ENCODE measurements around the gene NHS. TPM values are rescaled to one million over a fixed set of nuclear protein-coding genes. Genes with fewer than 3 reads are reported as not detected.

Gene NHS
- total and polyA plus RNA-seq, 9 donors = 1.2 to 3.0 (median 1.8) TPM

DNA sequence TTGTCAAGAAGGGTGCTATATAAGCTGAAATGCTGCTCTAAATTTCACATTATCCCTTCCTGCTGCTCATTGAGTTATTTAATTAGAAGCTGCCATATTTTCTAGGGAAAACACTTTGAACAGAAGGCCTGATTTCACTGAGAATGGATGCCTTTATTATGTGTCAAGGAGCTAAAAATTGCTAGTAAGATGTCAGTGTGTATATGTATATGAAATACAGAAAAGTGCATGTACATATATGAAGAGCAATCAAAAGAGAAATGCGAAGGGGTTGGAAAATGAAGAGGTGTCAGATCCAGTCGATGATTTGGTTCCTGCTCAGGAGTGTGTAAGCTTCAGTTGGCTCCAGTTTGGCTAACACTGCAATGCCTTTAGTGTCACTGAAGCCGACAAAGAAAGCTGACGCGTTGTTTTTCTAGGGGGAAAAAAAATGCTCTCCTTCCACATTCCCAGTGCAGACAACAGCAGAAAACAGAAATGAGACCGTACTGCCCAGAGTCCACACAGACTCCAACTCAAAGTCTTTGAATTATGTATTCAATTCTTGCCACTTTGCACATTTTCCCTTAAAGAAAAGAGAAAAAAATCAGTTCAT, 154.2 kb downstream of the NHS start:
- WGBS (ENCODE audit: insufficient coverage) = 40% methylated on average over 2 of the region's 6 CpGs
- no peak overlapping the region for H3K4me3 ChIP-seq (ENCODE audit: low read length)
- H3K27me3 ChIP-seq (ENCODE audit: control insufficient read depth, insufficient read depth, low read length) = peaks cover 52% of the 10 kb centered on the region
- no peaks in the 10 kb centered on the region for H3K36me3 ChIP-seq (ENCODE audit: control insufficient read depth, insufficient read depth, low read length)
- H3K4me1 ChIP-seq (ENCODE audit: control insufficient read depth, insufficient read depth, low read length) = no peaks in the 10 kb centered on the region
- DNase-seq = peak; percentile 43
- H3K27ac ChIP-seq (ENCODE audit: low read length) = no peak overlapping the region
- H3K9me3 ChIP-seq (replicated peaks; ENCODE audit: control insufficient read depth, low read depth, low read length) = no peaks in the 10 kb centered on the region

DNA sequence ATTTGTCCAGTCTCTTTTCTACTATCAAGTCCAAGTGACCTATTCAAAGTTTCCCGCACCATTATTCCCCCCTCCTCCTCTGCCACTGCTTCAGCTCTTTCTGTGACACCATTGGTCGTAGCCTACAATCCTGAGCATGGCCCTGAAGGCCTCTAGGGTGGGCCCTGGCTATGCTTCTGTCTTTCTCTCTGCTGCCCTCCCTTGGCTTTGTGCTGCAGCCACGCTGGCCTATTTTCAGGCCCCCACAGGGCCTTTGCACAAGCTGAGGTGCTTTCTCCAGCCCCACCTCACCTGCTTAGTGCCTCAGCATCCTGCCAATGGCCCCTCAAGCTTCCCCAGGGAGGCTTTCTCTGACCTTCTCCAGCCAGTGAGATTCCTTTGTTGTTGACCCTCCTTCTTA, 156.5 kb downstream of the NHS start:
- no peak overlapping the region for H3K27ac ChIP-seq (ENCODE audit: low read length)
- no peak overlapping the region for H3K4me3 ChIP-seq (ENCODE audit: low read length)
- H3K36me3 ChIP-seq (ENCODE audit: control insufficient read depth, insufficient read depth, low read length) = no peaks in the 10 kb centered on the region
- H3K9me3 ChIP-seq (replicated peaks; ENCODE audit: control insufficient read depth, low read depth, low read length) = no peaks in the 10 kb centered on the region
- DNase-seq = no peak
- H3K27me3 ChIP-seq (ENCODE audit: control insufficient read depth, insufficient read depth, low read length) = peaks cover 54% of the 10 kb centered on the region
- WGBS (ENCODE audit: insufficient coverage) = 73% methylated on average over 3 of the region's 3 CpGs
- no peaks in the 10 kb centered on the region for H3K4me1 ChIP-seq (ENCODE audit: control insufficient read depth, insufficient read depth, low read length)

DNA sequence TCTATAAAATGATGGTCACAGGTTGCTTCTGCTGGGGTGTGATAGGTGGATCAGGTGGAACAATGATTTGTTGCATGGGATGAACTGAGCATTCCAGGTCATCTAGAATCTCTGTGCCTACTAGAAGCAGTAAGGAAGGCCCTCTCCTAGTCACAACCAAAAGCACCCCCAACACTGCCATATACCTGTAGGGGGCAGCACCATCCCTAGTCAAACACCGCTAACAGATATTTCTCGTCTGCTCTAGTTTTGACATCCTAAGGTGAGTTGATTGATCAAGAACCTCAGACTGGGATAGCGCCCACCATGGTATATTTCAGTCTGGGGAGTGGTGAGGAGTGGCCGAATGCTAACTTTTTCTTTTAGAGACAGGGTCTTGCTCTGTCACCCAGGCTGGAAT, 160.2 kb downstream of the NHS start:
- 78% methylated on average over 2 of the region's 4 CpGs for WGBS (ENCODE audit: insufficient coverage)
- Histone ChIP-seq H3K9me3 (replicated peaks; ENCODE audit: control insufficient read depth, low read depth, low read length) (peaks cover 4% of the 10 kb centered on the region), H3K4me1 (ENCODE audit: control insufficient read depth, insufficient read depth, low read length) (no peaks in the 10 kb centered on the region), H3K27me3 (ENCODE audit: control insufficient read depth, insufficient read depth, low read length) (peaks cover 61% of the 10 kb centered on the region), H3K36me3 (ENCODE audit: control insufficient read depth, insufficient read depth, low read length) (no peaks in the 10 kb centered on the region), H3K27ac (ENCODE audit: low read length) (no peak overlapping the region), H3K4me3 (ENCODE audit: low read length) (no peak overlapping the region)
- no peak for DNase-seq

DNA sequence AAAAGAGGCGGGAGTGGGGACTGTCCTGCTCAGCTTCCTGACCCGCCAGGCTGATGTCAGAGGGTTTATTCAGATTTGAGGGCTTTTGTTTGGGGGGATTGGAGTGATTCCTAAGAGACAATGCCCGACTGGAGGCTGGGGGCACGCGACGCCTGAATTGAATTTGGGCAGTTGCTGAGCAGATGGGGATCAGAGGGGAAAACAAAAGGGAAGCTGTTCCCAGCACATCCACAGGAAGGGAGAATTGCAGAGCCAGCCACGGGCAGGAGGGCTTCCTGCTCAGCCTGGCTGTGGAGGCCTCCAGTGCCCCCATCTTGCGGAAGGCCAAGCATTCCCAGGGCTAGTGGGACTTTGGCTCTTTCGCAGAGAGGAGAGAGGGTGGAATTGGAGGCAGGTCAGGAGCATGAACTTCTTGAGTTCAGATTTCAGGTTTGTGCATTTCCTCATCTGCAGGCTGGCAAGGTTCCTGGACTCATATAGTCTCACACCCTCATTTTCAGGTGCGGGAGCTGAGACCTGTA, 162.8 kb downstream of the NHS start:
- H3K27ac ChIP-seq (ENCODE audit: low read length) = no peak overlapping the region
- 48% methylated on average over 7 of the region's 10 CpGs for WGBS (ENCODE audit: insufficient coverage)
- no peaks in the 10 kb centered on the region for H3K36me3 ChIP-seq (ENCODE audit: control insufficient read depth, insufficient read depth, low read length)
- peaks cover 4% of the 10 kb centered on the region for H3K9me3 ChIP-seq (replicated peaks; ENCODE audit: control insufficient read depth, low read depth, low read length)
- H3K4me3 ChIP-seq (ENCODE audit: low read length) = no peak overlapping the region
- H3K27me3 ChIP-seq (ENCODE audit: control insufficient read depth, insufficient read depth, low read length) = peaks cover 44% of the 10 kb centered on the region
- DNase-seq = no peak
- no peaks in the 10 kb centered on the region for H3K4me1 ChIP-seq (ENCODE audit: control insufficient read depth, insufficient read depth, low read length)

DNA sequence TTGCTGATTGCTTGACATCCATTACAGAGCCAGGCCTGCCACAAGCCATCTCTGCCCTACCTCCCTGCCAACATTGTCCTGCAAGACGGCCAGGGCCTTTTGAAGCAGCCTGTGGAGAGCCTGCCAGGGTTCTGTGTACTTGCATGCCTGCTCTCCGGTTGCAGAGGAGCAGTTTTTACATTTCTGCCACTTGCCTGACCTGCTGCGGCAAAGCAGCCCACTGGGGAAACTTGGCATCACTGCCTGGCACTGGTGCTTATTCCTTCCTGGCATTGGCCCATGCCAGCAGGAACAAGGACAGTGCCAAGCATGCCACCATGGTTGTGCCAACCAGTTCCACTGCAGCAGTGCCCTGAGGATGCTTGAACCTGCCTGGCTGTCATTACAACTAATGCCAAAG, 167.1 kb downstream of the NHS start:
- WGBS (ENCODE audit: insufficient coverage) = 44% methylated on average over 3 of the region's 3 CpGs
- H3K27me3 ChIP-seq (ENCODE audit: control insufficient read depth, insufficient read depth, low read length) = peaks cover 48% of the 10 kb centered on the region
- no peaks in the 10 kb centered on the region for H3K4me1 ChIP-seq (ENCODE audit: control insufficient read depth, insufficient read depth, low read length)
- no peak overlapping the region for H3K4me3 ChIP-seq (ENCODE audit: low read length)
- H3K27ac ChIP-seq (ENCODE audit: low read length) = no peak overlapping the region
- H3K36me3 ChIP-seq (ENCODE audit: control insufficient read depth, insufficient read depth, low read length) = no peaks in the 10 kb centered on the region
- no peak for DNase-seq
- H3K9me3 ChIP-seq (replicated peaks; ENCODE audit: control insufficient read depth, low read depth, low read length) = peaks cover 4% of the 10 kb centered on the region

DNA sequence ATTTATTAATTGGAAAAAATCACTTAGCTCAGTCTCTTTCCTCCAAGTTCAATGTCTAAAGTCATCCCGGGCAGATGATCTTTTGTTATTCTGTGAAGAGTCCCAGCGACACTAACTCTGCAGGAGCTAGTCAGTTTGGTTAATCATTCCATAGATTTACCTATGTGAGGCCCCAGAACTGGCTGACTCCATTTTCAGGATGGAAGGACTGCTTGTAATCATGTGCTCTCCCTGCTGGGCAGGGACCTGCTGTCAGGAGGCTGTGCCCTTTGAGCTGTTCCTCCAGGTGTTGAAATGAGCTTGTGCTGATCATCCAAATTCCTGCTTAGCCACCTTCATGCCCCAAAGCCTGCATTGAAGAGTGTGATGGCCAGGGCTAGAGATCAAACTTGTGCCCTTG, 169.8 kb downstream of the NHS start:
- 67% methylated on average over 1 of the region's 2 CpGs for WGBS (ENCODE audit: insufficient coverage)
- Histone ChIP-seq H3K9me3 (replicated peaks; ENCODE audit: control insufficient read depth, low read depth, low read length) (peaks cover under 1% of the 10 kb centered on the region), H3K4me1 (ENCODE audit: control insufficient read depth, insufficient read depth, low read length) (peaks cover 6% of the 10 kb centered on the region), H3K36me3 (ENCODE audit: control insufficient read depth, insufficient read depth, low read length) (no peaks in the 10 kb centered on the region), H3K4me3 (ENCODE audit: low read length) (no peak overlapping the region), H3K27me3 (ENCODE audit: control insufficient read depth, insufficient read depth, low read length) (peaks cover 38% of the 10 kb centered on the region), H3K27ac (ENCODE audit: low read length) (no peak overlapping the region)
- no peak for DNase-seq

DNA sequence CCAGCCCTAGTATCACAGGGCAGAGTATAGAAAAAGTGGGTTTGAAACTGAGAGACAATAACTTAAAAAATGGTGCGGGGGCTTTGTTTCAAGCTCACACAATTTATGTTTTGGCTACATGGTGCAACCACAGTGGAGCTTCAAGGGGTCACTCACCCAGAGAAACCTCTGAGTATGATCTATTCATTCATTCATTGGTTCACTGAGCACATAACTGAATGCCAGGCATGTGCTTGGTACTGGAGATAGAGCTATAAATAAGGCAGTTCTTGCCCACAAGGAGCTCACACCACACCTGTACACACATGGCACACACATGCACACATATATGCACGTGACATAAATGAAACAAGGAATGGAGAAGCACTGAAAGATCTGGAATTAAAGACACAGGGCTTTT, 171.4 kb downstream of the NHS start:
- H3K9me3 ChIP-seq (replicated peaks; ENCODE audit: control insufficient read depth, low read depth, low read length) = no peaks in the 10 kb centered on the region
- H3K36me3 ChIP-seq (ENCODE audit: control insufficient read depth, insufficient read depth, low read length) = no peaks in the 10 kb centered on the region
- H3K4me1 ChIP-seq (ENCODE audit: control insufficient read depth, insufficient read depth, low read length) = peaks cover 8% of the 10 kb centered on the region
- H3K27me3 ChIP-seq (ENCODE audit: control insufficient read depth, insufficient read depth, low read length) = peaks cover 45% of the 10 kb centered on the region
- H3K4me3 ChIP-seq (ENCODE audit: low read length) = no peak overlapping the region
- H3K27ac ChIP-seq (ENCODE audit: low read length) = no peak overlapping the region
- 80% methylated on average over 1 of the region's 2 CpGs for WGBS (ENCODE audit: insufficient coverage)
- no peak for DNase-seq

DNA sequence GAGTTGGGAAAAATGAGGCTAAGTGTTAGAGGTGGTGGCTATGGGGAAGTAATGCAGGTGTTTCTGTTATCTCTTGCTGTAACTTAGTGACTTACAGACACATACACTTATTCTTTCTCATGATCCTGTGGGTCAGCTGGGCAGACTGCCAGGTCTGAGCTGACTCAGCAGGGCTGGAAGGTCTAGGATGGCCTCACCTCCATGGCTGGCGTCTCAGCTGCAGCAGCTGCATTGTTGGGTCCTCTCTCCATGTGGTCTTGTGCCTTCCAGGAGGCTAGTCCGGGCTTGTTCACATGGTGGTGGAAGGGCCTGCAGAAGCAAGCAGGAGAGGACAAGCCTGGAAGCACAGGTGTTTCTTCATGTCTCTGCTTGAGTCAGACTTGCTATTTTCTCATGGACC, 172.7 kb downstream of the NHS start:
- Histone ChIP-seq H3K4me3 (ENCODE audit: low read length) (no peak overlapping the region), H3K9me3 (replicated peaks; ENCODE audit: control insufficient read depth, low read depth, low read length) (no peaks in the 10 kb centered on the region), H3K36me3 (ENCODE audit: control insufficient read depth, insufficient read depth, low read length) (no peaks in the 10 kb centered on the region), H3K4me1 (ENCODE audit: control insufficient read depth, insufficient read depth, low read length) (peaks cover 14% of the 10 kb centered on the region), H3K27me3 (ENCODE audit: control insufficient read depth, insufficient read depth, low read length) (peaks cover 48% of the 10 kb centered on the region), H3K27ac (ENCODE audit: low read length) (no peak overlapping the region)
- peak; percentile 20 for DNase-seq
- 62% methylated on average over 2 of the region's 2 CpGs for WGBS (ENCODE audit: insufficient coverage)

DNA sequence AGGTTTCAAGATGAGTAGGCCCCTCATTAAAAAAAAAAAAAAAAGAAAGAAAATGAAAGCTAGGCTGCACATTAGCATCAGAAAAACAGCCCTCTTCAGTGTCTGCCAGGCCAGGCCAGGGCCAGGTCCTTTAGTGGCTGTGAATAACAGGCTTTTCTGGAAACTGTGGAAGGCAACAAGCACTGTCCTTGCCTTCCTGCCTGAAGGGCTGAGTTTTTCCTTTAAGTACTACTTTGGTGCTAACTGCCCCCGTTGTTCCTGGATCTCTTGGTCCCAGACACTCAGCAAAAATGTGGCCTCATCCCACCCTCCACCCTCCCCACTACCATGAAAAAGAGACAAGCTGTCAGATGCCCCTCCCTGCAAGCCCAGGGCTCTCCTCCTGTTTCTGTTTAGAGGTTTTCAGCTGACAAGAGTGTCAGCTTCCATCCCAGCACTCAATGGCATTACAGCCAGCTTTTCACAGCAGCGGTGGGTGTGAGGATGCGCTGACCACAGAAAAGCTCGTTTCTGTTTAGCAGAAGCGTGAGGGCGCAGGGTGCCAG, 174.2 kb downstream of the NHS start:
- H3K27ac ChIP-seq (ENCODE audit: low read length) = no peak overlapping the region
- H3K9me3 ChIP-seq (replicated peaks; ENCODE audit: control insufficient read depth, low read depth, low read length) = no peaks in the 10 kb centered on the region
- H3K27me3 ChIP-seq (ENCODE audit: control insufficient read depth, insufficient read depth, low read length) = peaks cover 57% of the 10 kb centered on the region
- no peaks in the 10 kb centered on the region for H3K36me3 ChIP-seq (ENCODE audit: control insufficient read depth, insufficient read depth, low read length)
- WGBS (ENCODE audit: insufficient coverage) = 17% methylated on average over 1 of the region's 6 CpGs
- no peak overlapping the region for H3K4me3 ChIP-seq (ENCODE audit: low read length)
- DNase-seq = no peak
- peaks cover 14% of the 10 kb centered on the region for H3K4me1 ChIP-seq (ENCODE audit: control insufficient read depth, insufficient read depth, low read length)

DNA sequence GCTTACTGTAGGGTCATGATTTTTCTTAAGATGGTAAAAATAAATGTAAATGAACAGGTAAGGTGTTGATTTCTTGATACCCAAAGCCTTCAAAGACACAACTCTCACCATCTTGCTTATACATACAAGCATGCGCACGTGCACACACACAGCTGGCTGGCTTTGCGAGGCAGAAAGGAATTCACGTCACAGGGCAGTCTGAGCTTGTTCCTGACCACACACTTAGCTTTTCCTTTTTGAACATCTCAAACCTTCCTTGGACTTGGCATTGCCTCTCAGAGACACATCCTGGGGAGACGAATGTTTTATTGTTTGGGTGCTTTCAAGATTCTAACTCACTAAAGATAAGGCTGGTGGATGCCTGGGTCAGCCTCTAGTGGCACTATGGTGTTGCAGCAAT, 175.0 kb downstream of the NHS start:
- Histone ChIP-seq H3K36me3 (ENCODE audit: control insufficient read depth, insufficient read depth, low read length) (no peaks in the 10 kb centered on the region), H3K27ac (ENCODE audit: low read length) (no peak overlapping the region), H3K4me1 (ENCODE audit: control insufficient read depth, insufficient read depth, low read length) (peaks cover 14% of the 10 kb centered on the region), H3K4me3 (ENCODE audit: low read length) (no peak overlapping the region), H3K9me3 (replicated peaks; ENCODE audit: control insufficient read depth, low read depth, low read length) (no peaks in the 10 kb centered on the region), H3K27me3 (ENCODE audit: control insufficient read depth, insufficient read depth, low read length) (peaks cover 53% of the 10 kb centered on the region)
- 90% methylated on average over 4 of the region's 5 CpGs for WGBS (ENCODE audit: insufficient coverage)
- no peak for DNase-seq

Measured in muscle of leg (tissue), 11 donors.